ENCODE measurements around the gene PPIL4. TPM values are rescaled to one million over a fixed set of nuclear protein-coding genes. Genes with fewer than 3 reads are reported as not detected.

Gene PPIL4
- total and polyA plus RNA-seq, 10 of the 15 experiments (the other 5 are each of a cell fraction or from before 2014, with no cell fraction given): 8.0 to 28.4 (median 24.3) TPM

DNA sequence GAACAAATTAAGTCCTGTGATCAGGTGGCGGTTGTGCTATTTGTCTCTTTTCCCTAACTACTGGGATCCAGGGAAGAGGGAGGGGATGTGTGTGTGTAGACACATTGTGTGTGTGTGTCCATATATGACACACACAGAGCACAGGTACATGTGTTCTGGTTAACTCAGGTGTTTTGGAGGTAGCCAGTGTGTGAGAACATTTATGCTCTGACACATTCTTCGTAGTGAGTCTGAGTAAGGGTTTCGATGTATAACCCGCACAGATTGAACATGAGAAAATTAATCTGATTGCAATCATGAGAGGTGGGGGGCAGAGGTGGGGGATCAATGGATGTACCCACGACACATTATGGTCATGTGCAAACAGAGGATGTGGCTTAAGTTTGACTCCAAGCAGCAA, 73.6 kb downstream of the PPIL4 start:
- FAIRE-seq (no peak), DNase-seq (ENCODE audit: low read depth, low spot score) (no peak), ATAC-seq (peak; percentile 2; the same call in 1 of the 3 replicates)
- Histone ChIP-seq H2AFZ (ENCODE audit: control insufficient read depth, low read depth, low read length) (no peak overlapping the region; the same call in 1 of the 2 replicates), H3K79me2 (ENCODE audit: control insufficient read depth, insufficient read depth, low read length) (peaks cover 74% of the 10 kb centered on the region), H3K9me3 (replicated peaks; ENCODE audit: control insufficient read depth, insufficient read depth, low read length) (no peaks in the 10 kb centered on the region), H3K36me3 (ENCODE audit: control insufficient read depth in 2 of 2, insufficient read depth in 2 of 2, low read length in 1 of 2) (peaks cover 14 to 17% of the 10 kb centered on the region in 2 experiments; a peak in 3 of 4 replicates), H4K20me1 (ENCODE audit: control insufficient read depth, insufficient read depth) (0 out of 2 replicates have a peak, but pooled peaks cover 6% of the 10 kb centered on the region), H3K4me3 (peak overlapping the region; percentile 44; the same call in 1 of the 2 replicates), H3K27me3 (replicated peaks in 1 of 2; ENCODE audit: control insufficient read depth in 2 of 2, insufficient read depth in 2 of 2, low read length in 1 of 2) (no peaks in the 10 kb centered on the region), H3K9ac (ENCODE audit: control insufficient read depth, insufficient read depth, low read length) (peak overlapping the region; percentile 50), H3K4me1 (ENCODE audit: control insufficient read depth, insufficient read depth, low read length) (peaks cover 75% of the 10 kb centered on the region), H3K4me2 (ENCODE audit: control insufficient read depth, insufficient read depth) (peak overlapping the region; percentile 78), H3K27ac (ENCODE audit: control insufficient read depth, insufficient read depth) (peak overlapping the region; percentile 29)
- POLR2A ChIA-PET: interaction anchor here (0.6 to 2.8 kb wide), 4 partner anchors 8 to 444 kb away, joined by 3 to 6 read pairs (median 4); no protein-coding TSS in a partner anchor
- RAD21 ChIA-PET (ENCODE audit: unreplicated experiment): interaction anchor here (3.5 kb wide), 1 partner anchor 44 kb away, joined by 28 read pairs; no protein-coding TSS in a partner anchor
- in situ Hi-C loops (cut with MboI): no loop called here
- intact Hi-C loops (cut with micrococcal nuclease; ENCODE audit: unreplicated experiment): loop anchor here (2.0 kb wide), 1 partner anchor 45 kb away; no protein-coding TSS in a partner anchor
- SMC1A ChIA-PET (ENCODE audit: uncharacterized antibody, unreplicated experiment): interaction anchor here (4.0 kb wide), 1 partner anchor 44 kb away, joined by 42 read pairs; no protein-coding TSS in a partner anchor
- no TSS peak for BruUV-seq (replicated peaks)
- WGBS (ENCODE audit: insufficient coverage, insufficient replicate concordance, low lambda C conversion rate, missing lambda C conversion rate): 74% methylated on average over 5 of the region's 5 CpGs
- CTCF ChIA-PET: interaction anchor here (1.4 to 2.7 kb wide), 3 partner anchors 18 to 73 kb away, joined by 3 to 11 read pairs (median 5); partner anchors contain the start of gene PPIL4
- TF ChIP-seq BACH1 (IDR thresholded peaks at IDR 0.05; ENCODE audit: borderline replicate concordance) (no peak), IKZF1 (conservative IDR thresholded peaks at IDR 0.05) (no peak; the same call in none of the 2 replicates), SIN3A (IDR thresholded peaks at IDR 0.05; ENCODE audit: low read depth, low read length) (no peak), ZBED1 (IDR thresholded peaks at IDR 0.05; ENCODE audit: borderline replicate concordance) (0 out of 2 replicates have a peak, but pooled peaks have one; percentile 2), MTA3 (IDR thresholded peaks at IDR 0.05; ENCODE audit: borderline replicate concordance, low read length) (peak; percentile 16; the same call in 1 of the 2 replicates), RCOR1 (conservative IDR thresholded peaks at IDR 0.05; ENCODE audit: low read depth, low read length) (no peak), DPF2 (IDR thresholded peaks at IDR 0.05) (peak; percentile 20; the same call in 1 of the 2 replicates), SPI1 (IDR thresholded peaks at IDR 0.05; ENCODE audit: borderline replicate concordance, insufficient read depth, low read depth, low read length) (no peak), RBBP5 (conservative IDR thresholded peaks at IDR 0.05) (no peak), CHD4 (IDR thresholded peaks at IDR 0.05) (no peak)
- TF ChIP-seq, protein P1, sequence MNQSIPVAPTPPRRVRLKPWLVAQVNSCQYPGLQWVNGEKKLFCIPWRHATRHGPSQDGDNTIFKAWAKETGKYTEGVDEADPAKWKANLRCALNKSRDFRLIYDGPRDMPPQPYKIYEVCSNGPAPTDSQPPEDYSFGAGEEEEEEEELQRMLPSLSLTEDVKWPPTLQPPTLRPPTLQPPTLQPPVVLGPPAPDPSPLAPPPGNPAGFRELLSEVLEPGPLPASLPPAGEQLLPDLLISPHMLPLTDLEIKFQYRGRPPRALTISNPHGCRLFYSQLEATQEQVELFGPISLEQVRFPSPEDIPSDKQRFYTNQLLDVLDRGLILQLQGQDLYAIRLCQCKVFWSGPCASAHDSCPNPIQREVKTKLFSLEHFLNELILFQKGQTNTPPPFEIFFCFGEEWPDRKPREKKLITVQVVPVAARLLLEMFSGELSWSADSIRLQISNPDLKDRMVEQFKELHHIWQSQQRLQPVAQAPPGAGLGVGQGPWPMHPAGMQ (IDR thresholded peaks at IDR 0.05; ENCODE audit: borderline replicate concordance): no peak
- TF ChIP-seq, protein P2, sequence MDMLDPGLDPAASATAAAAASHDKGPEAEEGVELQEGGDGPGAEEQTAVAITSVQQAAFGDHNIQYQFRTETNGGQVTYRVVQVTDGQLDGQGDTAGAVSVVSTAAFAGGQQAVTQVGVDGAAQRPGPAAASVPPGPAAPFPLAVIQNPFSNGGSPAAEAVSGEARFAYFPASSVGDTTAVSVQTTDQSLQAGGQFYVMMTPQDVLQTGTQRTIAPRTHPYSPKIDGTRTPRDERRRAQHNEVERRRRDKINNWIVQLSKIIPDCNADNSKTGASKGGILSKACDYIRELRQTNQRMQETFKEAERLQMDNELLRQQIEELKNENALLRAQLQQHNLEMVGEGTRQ (IDR thresholded peaks at IDR 0.05; ENCODE audit: borderline replicate concordance, low read depth, low read length): no peak
- TF ChIP-seq, protein P3, sequence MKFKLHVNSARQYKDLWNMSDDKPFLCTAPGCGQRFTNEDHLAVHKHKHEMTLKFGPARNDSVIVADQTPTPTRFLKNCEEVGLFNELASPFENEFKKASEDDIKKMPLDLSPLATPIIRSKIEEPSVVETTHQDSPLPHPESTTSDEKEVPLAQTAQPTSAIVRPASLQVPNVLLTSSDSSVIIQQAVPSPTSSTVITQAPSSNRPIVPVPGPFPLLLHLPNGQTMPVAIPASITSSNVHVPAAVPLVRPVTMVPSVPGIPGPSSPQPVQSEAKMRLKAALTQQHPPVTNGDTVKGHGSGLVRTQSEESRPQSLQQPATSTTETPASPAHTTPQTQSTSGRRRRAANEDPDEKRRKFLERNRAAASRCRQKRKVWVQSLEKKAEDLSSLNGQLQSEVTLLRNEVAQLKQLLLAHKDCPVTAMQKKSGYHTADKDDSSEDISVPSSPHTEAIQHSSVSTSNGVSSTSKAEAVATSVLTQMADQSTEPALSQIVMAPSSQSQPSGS (IDR thresholded peaks at IDR 0.05; ENCODE audit: low read length): no peak
- TF ChIP-seq, protein P4, sequence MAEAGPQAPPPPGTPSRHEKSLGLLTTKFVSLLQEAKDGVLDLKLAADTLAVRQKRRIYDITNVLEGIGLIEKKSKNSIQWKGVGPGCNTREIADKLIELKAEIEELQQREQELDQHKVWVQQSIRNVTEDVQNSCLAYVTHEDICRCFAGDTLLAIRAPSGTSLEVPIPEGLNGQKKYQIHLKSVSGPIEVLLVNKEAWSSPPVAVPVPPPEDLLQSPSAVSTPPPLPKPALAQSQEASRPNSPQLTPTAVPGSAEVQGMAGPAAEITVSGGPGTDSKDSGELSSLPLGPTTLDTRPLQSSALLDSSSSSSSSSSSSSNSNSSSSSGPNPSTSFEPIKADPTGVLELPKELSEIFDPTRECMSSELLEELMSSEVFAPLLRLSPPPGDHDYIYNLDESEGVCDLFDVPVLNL (IDR thresholded peaks at IDR 0.05; ENCODE audit: low read depth, low read length): no peak
- TF ChIP-seq, protein P5, sequence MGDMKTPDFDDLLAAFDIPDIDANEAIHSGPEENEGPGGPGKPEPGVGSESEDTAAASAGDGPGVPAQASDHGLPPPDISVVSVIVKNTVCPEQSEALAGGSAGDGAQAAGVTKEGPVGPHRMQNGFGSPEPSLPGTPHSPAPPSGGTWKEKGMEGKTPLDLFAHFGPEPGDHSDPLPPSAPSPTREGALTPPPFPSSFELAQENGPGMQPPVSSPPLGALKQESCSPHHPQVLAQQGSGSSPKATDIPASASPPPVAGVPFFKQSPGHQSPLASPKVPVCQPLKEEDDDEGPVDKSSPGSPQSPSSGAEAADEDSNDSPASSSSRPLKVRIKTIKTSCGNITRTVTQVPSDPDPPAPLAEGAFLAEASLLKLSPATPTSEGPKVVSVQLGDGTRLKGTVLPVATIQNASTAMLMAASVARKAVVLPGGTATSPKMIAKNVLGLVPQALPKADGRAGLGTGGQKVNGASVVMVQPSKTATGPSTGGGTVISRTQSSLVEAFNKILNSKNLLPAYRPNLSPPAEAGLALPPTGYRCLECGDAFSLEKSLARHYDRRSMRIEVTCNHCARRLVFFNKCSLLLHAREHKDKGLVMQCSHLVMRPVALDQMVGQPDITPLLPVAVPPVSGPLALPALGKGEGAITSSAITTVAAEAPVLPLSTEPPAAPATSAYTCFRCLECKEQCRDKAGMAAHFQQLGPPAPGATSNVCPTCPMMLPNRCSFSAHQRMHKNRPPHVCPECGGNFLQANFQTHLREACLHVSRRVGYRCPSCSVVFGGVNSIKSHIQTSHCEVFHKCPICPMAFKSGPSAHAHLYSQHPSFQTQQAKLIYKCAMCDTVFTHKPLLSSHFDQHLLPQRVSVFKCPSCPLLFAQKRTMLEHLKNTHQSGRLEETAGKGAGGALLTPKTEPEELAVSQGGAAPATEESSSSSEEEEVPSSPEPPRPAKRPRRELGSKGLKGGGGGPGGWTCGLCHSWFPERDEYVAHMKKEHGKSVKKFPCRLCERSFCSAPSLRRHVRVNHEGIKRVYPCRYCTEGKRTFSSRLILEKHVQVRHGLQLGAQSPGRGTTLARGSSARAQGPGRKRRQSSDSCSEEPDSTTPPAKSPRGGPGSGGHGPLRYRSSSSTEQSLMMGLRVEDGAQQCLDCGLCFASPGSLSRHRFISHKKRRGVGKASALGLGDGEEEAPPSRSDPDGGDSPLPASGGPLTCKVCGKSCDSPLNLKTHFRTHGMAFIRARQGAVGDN (IDR thresholded peaks at IDR 0.05): 0 out of 2 replicates have a peak, but pooled peaks have one; percentile 28
